ENCODE data around the gene CDC5L. TPM values are rescaled to one million over a fixed set of nuclear protein-coding genes. Genes with fewer than 3 reads are reported as not detected.

Gene CDC5L
- total and polyA plus RNA-seq, 4 experiments from 2014 or later = 9.8 to 22.4 (median 19.3) TPM

GRCh38 chr6:44411141-44411540 lies 23.6 kb downstream of the CDC5L start:
- Mint-ChIP-seq H3K4me3 (peak overlapping the region in 1 of 8 donors; percentile 6), H3K4me1 (peaks cover 30 to 56% (median 46%) of the 10 kb centered on the region in 4 donors), H3K36me3 (peaks cover 84 to 89% of the 10 kb centered on the region in 2 donors), H3K9me3 (peaks cover 0 to 5% (median 0%) of the 10 kb centered on the region in 8 donors), H3K27me3 (no peaks in the 10 kb centered on the region), H3K27ac (peak overlapping the region in 4 of 7 donors; percentile 18 to 52 (median 35))
- Histone ChIP-seq H3K27ac (ENCODE audit: low read depth, low read length) (no peak overlapping the region), H3K4me1 (ENCODE audit: insufficient read depth, low read length) (peaks cover 5% of the 10 kb centered on the region), H3K27me3 (ENCODE audit: insufficient read depth, low read length) (no peaks in the 10 kb centered on the region), H3K9me3 (ENCODE audit: control insufficient read depth in 1 of 2, low read length in 2 of 2) (no peaks in the 10 kb centered on the region), H3K4me3 (ENCODE audit: low read length in 2 of 2) (no peak overlapping the region), H3K36me3 (ENCODE audit: insufficient read depth, low read length) (peaks cover 53% of the 10 kb centered on the region)
- POLR2A ChIA-PET (ENCODE audit: partially characterized antibody) = interaction anchor here (0.8 kb wide), 1 partner anchor 14 kb away, joined by 3 read pairs; no protein-coding TSS in a partner anchor
- intact Hi-C loops (cut with micrococcal nuclease) = no loop called here
- CTCF ChIA-PET (ENCODE audit: partially characterized antibody) = no interaction called here
- DNase-seq = no peak

GRCh38 chr6:44415449-44415848 lies 27.9 kb downstream of the CDC5L start:
- Mint-ChIP-seq H3K27ac (peak overlapping the region in 3 of 7 donors; percentile 9 to 74 (median 40)), H3K27me3 (no peaks in the 10 kb centered on the region)

DNA sequence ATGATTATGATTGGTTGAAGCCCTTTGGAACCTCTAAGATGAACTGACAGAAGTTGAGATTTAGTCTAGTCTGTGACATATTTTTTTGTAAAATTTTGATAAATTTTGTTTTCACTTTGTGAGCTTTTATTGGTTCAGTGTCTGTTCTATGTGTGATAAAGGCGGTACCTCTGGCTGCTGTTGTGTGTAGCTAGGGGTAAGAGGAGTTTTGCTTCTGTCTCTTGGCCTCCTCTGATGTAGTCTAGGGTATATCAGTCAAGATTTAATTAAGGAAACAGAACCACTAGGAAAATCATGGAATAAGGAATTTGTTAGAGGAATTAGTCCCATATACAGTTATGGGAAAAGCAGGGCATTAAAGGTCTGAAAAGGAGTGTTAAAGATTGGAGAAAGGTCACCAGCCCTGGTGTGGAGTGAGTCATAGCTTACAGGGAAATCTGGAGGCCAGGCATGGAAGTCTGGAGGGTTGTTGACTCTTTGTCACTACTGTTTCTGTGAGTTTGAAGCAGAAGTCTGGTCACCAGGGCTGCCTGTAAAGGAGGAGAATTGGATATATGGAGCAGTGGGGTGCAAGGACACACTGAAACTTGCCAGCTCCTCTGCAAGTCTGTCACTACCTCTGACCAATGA lies 28.5 kb downstream of the CDC5L start:
- no peak for DNase-seq
- peaks cover 24 to 45% (median 35%) of the 10 kb centered on the region in 4 donors for H3K4me1 Mint-ChIP-seq
- H3K36me3 ChIP-seq (ENCODE audit: insufficient read depth, low read length) = peaks cover 53% of the 10 kb centered on the region
- no peaks in the 10 kb centered on the region for H3K27me3 ChIP-seq (ENCODE audit: insufficient read depth, low read length)
- H3K4me3 Mint-ChIP-seq = peak overlapping the region in 2 of 8 donors; percentile 15 to 28
- ChIA-PET POLR2A (ENCODE audit: partially characterized antibody) (no interaction called here), CTCF (ENCODE audit: partially characterized antibody) (no interaction called here)
- H3K27me3 Mint-ChIP-seq = no peaks in the 10 kb centered on the region
- peaks cover 0 to 3% (median 0%) of the 10 kb centered on the region in 8 donors for H3K9me3 Mint-ChIP-seq
- H3K4me1 ChIP-seq (ENCODE audit: insufficient read depth, low read length) = peaks cover 5% of the 10 kb centered on the region
- H3K27ac ChIP-seq (ENCODE audit: low read depth, low read length) = no peak overlapping the region
- intact Hi-C loops (cut with micrococcal nuclease) = no loop called here
- H3K36me3 Mint-ChIP-seq = peaks cover 69 to 77% of the 10 kb centered on the region in 2 donors
- peak overlapping the region in 1 of 7 donors; percentile 77 for H3K27ac Mint-ChIP-seq
- H3K4me3 ChIP-seq (ENCODE audit: low read length in 2 of 2) = no peak overlapping the region
- no peaks in the 10 kb centered on the region for H3K9me3 ChIP-seq (ENCODE audit: control insufficient read depth in 1 of 2, low read length in 2 of 2)

More at GRCh38 chr6:44415449-44415848, 27.9 kb downstream of the CDC5L start:
- Mint-ChIP-seq H3K36me3 (peaks cover 69 to 75% of the 10 kb centered on the region in 2 donors), H3K4me1 (peaks cover 25 to 44% (median 36%) of the 10 kb centered on the region in 4 donors), H3K9me3 (peaks cover 0 to 3% (median 0%) of the 10 kb centered on the region in 8 donors), H3K4me3 (no peak overlapping the region)
- H3K9me3 ChIP-seq (ENCODE audit: control insufficient read depth in 1 of 2, low read length in 2 of 2) = no peaks in the 10 kb centered on the region
- intact Hi-C loops (cut with micrococcal nuclease) = no loop called here
- ChIA-PET POLR2A (ENCODE audit: partially characterized antibody) (no interaction called here), CTCF (ENCODE audit: partially characterized antibody) (no interaction called here)
- no peak for DNase-seq
- H3K27ac ChIP-seq (ENCODE audit: low read depth, low read length) = no peak overlapping the region
- no peak overlapping the region for H3K4me3 ChIP-seq (ENCODE audit: low read length in 2 of 2)
- peaks cover 47% of the 10 kb centered on the region for H3K36me3 ChIP-seq (ENCODE audit: insufficient read depth, low read length)
- peaks cover 5% of the 10 kb centered on the region for H3K4me1 ChIP-seq (ENCODE audit: insufficient read depth, low read length)
- H3K27me3 ChIP-seq (ENCODE audit: insufficient read depth, low read length) = no peaks in the 10 kb centered on the region

DNA sequence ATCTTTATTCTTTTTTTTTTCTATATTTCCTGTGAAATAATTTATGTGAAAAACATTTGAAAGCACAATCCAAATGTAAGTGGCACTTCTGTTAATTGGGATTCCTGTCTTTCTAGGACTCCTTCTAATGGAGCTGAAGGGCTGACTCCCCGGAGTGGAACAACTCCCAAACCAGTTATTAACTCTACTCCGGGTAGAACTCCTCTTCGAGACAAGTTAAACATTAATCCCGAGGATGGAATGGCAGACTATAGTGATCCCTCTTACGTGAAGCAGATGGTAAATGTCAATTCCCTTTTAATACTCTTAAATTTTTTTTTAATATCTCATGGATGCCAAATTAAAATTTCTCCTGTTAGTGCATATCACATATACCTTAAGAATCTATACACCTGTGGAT lies 35.0 kb downstream of the CDC5L start:
- H3K27me3 Mint-ChIP-seq = no peaks in the 10 kb centered on the region
- no peak overlapping the region for H3K4me3 Mint-ChIP-seq
- no peaks in the 10 kb centered on the region for H3K27me3 ChIP-seq (ENCODE audit: insufficient read depth, low read length)
- H3K27ac ChIP-seq (ENCODE audit: low read depth, low read length) = no peak overlapping the region
- ChIA-PET POLR2A (ENCODE audit: partially characterized antibody) (no interaction called here), CTCF (ENCODE audit: partially characterized antibody) (no interaction called here)
- H3K36me3 Mint-ChIP-seq = peaks cover 70 to 80% of the 10 kb centered on the region in 2 donors
- intact Hi-C loops (cut with micrococcal nuclease) = no loop called here
- H3K4me3 ChIP-seq (ENCODE audit: low read length in 2 of 2) = no peak overlapping the region
- H3K9me3 ChIP-seq (ENCODE audit: control insufficient read depth in 1 of 2, low read length in 2 of 2) = no peaks in the 10 kb centered on the region
- H3K9me3 Mint-ChIP-seq = no peaks in the 10 kb centered on the region
- DNase-seq = no peak
- H3K36me3 ChIP-seq (ENCODE audit: insufficient read depth, low read length) = peaks cover 70% of the 10 kb centered on the region
- H3K27ac Mint-ChIP-seq = no peak overlapping the region
- H3K4me1 Mint-ChIP-seq = peaks cover 0 to 4% (median 3%) of the 10 kb centered on the region in 4 donors
- no peaks in the 10 kb centered on the region for H3K4me1 ChIP-seq (ENCODE audit: insufficient read depth, low read length)

GRCh38 chr6:44423306-44423705 lies 35.8 kb downstream of the CDC5L start:
- H3K4me1 ChIP-seq (ENCODE audit: insufficient read depth, low read length) = no peaks in the 10 kb centered on the region
- intact Hi-C loops (cut with micrococcal nuclease) = no loop called here
- H3K4me3 ChIP-seq (ENCODE audit: low read length in 2 of 2) = no peak overlapping the region
- CTCF ChIA-PET (ENCODE audit: partially characterized antibody) = no interaction called here
- H3K36me3 Mint-ChIP-seq = peaks cover 68 to 81% of the 10 kb centered on the region in 2 donors
- H3K9me3 ChIP-seq (ENCODE audit: control insufficient read depth in 1 of 2, low read length in 2 of 2) = no peaks in the 10 kb centered on the region
- no peak for DNase-seq
- no peaks in the 10 kb centered on the region for H3K9me3 Mint-ChIP-seq
- H3K27me3 Mint-ChIP-seq = no peaks in the 10 kb centered on the region
- H3K27me3 ChIP-seq (ENCODE audit: insufficient read depth, low read length) = no peaks in the 10 kb centered on the region
- POLR2A ChIA-PET (ENCODE audit: partially characterized antibody) = no interaction called here
- peaks cover 0 to 4% (median 3%) of the 10 kb centered on the region in 4 donors for H3K4me1 Mint-ChIP-seq
- peak overlapping the region in 1 of 7 donors; percentile 73 for H3K27ac Mint-ChIP-seq
- no peak overlapping the region for H3K4me3 Mint-ChIP-seq
- no peak overlapping the region for H3K27ac ChIP-seq (ENCODE audit: low read depth, low read length)
- H3K36me3 ChIP-seq (ENCODE audit: insufficient read depth, low read length) = peaks cover 68% of the 10 kb centered on the region

DNA sequence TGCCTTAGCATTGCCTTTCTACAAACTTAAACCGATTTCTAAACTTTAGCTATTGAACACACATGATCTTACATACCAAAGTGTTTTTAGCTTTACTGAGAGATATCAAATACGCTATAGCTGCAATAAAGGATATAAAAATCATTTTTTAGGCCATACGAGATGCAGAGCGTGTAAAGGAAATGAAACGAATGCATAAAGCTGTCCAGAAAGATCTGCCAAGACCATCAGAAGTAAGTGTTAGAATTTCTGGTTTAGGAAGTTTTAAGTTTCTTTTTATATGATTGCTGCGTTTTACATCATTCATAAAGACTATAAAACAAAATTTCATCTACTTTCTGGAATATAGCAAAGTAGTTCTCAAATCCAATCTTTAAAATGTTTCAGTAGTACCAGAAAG lies 38.4 kb downstream of the CDC5L start:
- Mint-ChIP-seq H3K4me3 (no peak overlapping the region), H3K27me3 (no peaks in the 10 kb centered on the region), H3K36me3 (peaks cover 57 to 82% of the 10 kb centered on the region in 2 donors), H3K9me3 (no peaks in the 10 kb centered on the region), H3K4me1 (peaks cover 0 to 4% (median under 1%) of the 10 kb centered on the region in 4 donors), H3K27ac (peak overlapping the region in 1 of 7 donors; percentile 1)
- Histone ChIP-seq H3K36me3 (ENCODE audit: insufficient read depth, low read length) (peaks cover 59% of the 10 kb centered on the region), H3K9me3 (ENCODE audit: control insufficient read depth in 1 of 2, low read length in 2 of 2) (no peaks in the 10 kb centered on the region), H3K4me3 (ENCODE audit: low read length in 2 of 2) (no peak overlapping the region), H3K27me3 (ENCODE audit: insufficient read depth, low read length) (no peaks in the 10 kb centered on the region), H3K4me1 (ENCODE audit: insufficient read depth, low read length) (no peaks in the 10 kb centered on the region), H3K27ac (ENCODE audit: low read depth, low read length) (no peak overlapping the region)
- no peak for DNase-seq
- ChIA-PET POLR2A (ENCODE audit: partially characterized antibody) (interaction anchor here (0.8 kb wide), 1 partner anchor 15 kb away, joined by 3 read pairs; no protein-coding TSS in a partner anchor), CTCF (ENCODE audit: partially characterized antibody) (interaction anchor here (8.7 kb wide), 1 partner anchor 29 kb away, joined by 94 read pairs; no protein-coding TSS in a partner anchor)
- intact Hi-C loops (cut with micrococcal nuclease) = no loop called here

DNA sequence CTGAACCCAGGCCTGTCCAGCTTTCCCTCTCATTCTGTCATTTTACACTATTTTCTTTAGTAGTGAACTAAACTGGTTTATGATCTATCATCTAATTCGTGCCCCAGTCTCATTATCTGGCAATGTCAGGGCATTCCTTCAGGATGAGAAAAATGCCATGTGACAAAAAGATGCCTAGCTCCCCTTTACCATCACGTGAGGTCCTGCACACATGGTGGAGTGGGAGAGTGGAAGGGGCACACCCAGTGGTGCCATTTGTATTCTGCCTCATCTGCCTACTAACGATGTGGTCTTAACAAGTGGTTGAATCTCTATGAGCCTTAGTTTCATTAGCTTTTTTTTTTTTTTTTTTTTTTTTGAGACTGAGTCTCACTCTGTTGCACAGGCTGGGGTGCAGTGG lies 41.2 kb downstream of the CDC5L start:
- peaks cover 0 to 14% (median 6%) of the 10 kb centered on the region in 4 donors for H3K4me1 Mint-ChIP-seq

More for the DNA sequence above, 41.2 kb downstream of the CDC5L start:
- Histone ChIP-seq H3K9me3 (ENCODE audit: control insufficient read depth in 1 of 2, low read length in 2 of 2) (no peaks in the 10 kb centered on the region), H3K4me3 (ENCODE audit: low read length in 2 of 2) (no peak overlapping the region), H3K36me3 (ENCODE audit: insufficient read depth, low read length) (peaks cover 40% of the 10 kb centered on the region), H3K4me1 (ENCODE audit: insufficient read depth, low read length) (no peaks in the 10 kb centered on the region), H3K27me3 (ENCODE audit: insufficient read depth, low read length) (no peaks in the 10 kb centered on the region), H3K27ac (ENCODE audit: low read depth, low read length) (no peak overlapping the region)
- POLR2A ChIA-PET (ENCODE audit: partially characterized antibody) = no interaction called here
- intact Hi-C loops (cut with micrococcal nuclease) = no loop called here
- no peak overlapping the region for H3K4me3 Mint-ChIP-seq
- H3K9me3 Mint-ChIP-seq = no peaks in the 10 kb centered on the region
- H3K27ac Mint-ChIP-seq = no peak overlapping the region
- CTCF ChIA-PET (ENCODE audit: partially characterized antibody) = interaction anchor here (1.2 to 8.7 kb wide), 4 partner anchors 14 to 47 kb away, joined by 3 to 94 read pairs (median 5); no protein-coding TSS in a partner anchor
- DNase-seq = no peak
- H3K36me3 Mint-ChIP-seq = peaks cover 50 to 76% of the 10 kb centered on the region in 2 donors
- no peaks in the 10 kb centered on the region for H3K27me3 Mint-ChIP-seq

Data from CD4-positive, alpha-beta memory T cell (primary cell).